ENCODE data around the gene SCN10A. TPM values are rescaled to one million over a fixed set of nuclear protein-coding genes. Genes with fewer than 3 reads are reported as not detected.
A peak's percentile ranks its signal among the peaks of the same experiment; 100 is the strongest.

Gene SCN10A
- total RNA-seq, 1 donor from 2014 or later, result not detected

DNA sequence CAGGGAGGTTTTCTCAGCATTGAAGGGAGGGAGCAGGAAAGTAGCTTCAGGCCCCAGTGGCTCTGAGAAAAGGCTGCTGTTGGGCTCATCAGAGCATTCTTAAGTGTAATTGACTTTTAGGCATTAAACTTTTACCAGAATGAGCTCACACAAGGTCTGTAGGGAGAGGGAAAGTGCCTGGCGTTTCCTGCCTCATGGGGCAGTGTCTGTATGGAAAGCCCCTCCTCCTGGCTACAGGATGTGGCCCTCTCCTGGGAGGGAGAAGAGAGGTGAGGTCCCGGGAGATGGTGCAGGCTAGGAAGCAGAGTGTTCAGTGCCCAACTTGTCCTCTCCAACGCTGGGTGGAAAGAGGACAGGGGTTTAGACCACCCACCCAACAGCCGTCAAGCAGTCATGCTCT, 21.3 kb upstream of the SCN10A start:
- H3K36me3 ChIP-seq, result no peaks in the 10 kb centered on the region
- peaks cover 6% of the 10 kb centered on the region for H3K4me1 ChIP-seq
- no peaks in the 10 kb centered on the region for H3K9me3 ChIP-seq
- H3K4me3 ChIP-seq, result no peak overlapping the region
- no peak overlapping the region for H3K27ac ChIP-seq
- intact Hi-C loops (cut with DNase I), result no loop called here
- no peaks in the 10 kb centered on the region for H3K27me3 ChIP-seq (ENCODE audit: low read depth)
- TF ChIP-seq, protein P1, sequence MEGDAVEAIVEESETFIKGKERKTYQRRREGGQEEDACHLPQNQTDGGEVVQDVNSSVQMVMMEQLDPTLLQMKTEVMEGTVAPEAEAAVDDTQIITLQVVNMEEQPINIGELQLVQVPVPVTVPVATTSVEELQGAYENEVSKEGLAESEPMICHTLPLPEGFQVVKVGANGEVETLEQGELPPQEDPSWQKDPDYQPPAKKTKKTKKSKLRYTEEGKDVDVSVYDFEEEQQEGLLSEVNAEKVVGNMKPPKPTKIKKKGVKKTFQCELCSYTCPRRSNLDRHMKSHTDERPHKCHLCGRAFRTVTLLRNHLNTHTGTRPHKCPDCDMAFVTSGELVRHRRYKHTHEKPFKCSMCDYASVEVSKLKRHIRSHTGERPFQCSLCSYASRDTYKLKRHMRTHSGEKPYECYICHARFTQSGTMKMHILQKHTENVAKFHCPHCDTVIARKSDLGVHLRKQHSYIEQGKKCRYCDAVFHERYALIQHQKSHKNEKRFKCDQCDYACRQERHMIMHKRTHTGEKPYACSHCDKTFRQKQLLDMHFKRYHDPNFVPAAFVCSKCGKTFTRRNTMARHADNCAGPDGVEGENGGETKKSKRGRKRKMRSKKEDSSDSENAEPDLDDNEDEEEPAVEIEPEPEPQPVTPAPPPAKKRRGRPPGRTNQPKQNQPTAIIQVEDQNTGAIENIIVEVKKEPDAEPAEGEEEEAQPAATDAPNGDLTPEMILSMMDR (IDR thresholded peaks at IDR 0.05), result no peak
- ATAC-seq, result no peak
- DNase-seq, result no peak

DNA sequence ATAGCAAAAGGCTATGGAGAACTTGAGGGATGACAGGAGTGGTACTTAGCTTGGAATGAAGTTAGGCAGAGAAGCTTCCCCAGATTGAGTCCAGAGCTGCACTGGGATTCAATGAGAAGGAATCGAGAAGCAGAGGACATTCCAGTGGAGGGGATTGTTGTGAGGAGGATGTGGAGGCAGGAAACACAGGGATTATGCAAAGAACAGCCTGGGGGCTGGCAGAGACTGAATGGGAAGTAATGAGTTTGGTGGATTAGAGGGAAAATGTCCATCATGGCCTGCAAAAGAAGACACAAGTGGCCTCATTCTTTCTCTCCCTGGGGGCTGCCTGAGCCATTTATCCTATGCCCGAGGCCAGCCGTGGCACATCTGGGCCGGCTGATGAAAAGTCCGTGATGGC, 20.5 kb upstream of the SCN10A start:
- Histone ChIP-seq H3K27ac (no peak overlapping the region), H3K36me3 (no peaks in the 10 kb centered on the region), H3K4me1 (peaks cover 6% of the 10 kb centered on the region), H3K27me3 (ENCODE audit: low read depth) (no peaks in the 10 kb centered on the region), H3K4me3 (no peak overlapping the region), H3K9me3 (no peaks in the 10 kb centered on the region)
- ATAC-seq (no peak), DNase-seq (no peak)
- intact Hi-C loops (cut with DNase I), result no loop called here
- TF ChIP-seq, protein P1 (IDR thresholded peaks at IDR 0.05), result no peak

DNA sequence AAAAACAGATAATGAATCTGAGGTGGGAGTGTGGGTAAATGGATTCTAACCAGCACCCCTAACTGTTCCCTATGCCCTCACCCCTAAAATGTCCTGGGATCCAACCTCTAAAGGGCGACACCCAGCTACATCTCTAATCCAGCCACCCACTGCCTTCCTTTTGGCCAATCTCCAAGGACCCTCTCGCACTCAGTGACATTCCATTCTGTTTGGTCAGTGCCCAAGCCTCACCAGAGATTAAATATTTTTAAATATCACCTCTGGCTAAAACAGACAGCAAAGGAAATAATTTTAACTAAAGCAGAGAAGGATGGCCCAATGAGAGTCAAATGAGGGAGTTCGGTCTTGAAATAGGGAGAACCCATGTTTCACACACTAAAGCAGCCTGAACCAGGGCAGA, 19.9 kb upstream of the SCN10A start:
- intact Hi-C loops (cut with DNase I), result no loop called here
- no peaks in the 10 kb centered on the region for H3K9me3 ChIP-seq

DNA sequence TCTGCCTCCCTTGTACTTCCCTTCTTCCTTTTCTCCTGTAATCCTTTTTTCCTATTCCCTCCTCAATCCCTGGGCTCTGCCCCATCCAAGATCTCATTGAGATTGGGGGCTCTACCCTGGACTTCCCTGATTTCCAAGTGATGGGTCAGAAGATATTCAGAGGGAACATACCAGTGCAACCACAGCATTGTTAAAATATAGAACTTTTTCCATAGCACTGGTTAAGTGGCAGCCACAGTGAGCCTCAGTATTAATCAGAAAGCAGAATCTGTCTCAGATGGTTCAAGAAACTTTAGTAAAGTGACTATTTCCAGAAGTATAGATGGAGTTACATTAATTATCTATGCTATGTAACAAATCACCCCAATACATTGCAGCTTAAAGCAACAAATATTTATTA, 18.7 kb upstream of the SCN10A start:
- no peak overlapping the region for H3K27ac ChIP-seq
- no peak for DNase-seq
- H3K4me3 ChIP-seq, result no peak overlapping the region
- no peaks in the 10 kb centered on the region for H3K36me3 ChIP-seq
- no peaks in the 10 kb centered on the region for H3K27me3 ChIP-seq (ENCODE audit: low read depth)
- TF ChIP-seq, protein P1 (IDR thresholded peaks at IDR 0.05), result no peak
- intact Hi-C loops (cut with DNase I), result no loop called here
- no peak for ATAC-seq
- H3K9me3 ChIP-seq, result no peaks in the 10 kb centered on the region
- peaks cover 6% of the 10 kb centered on the region for H3K4me1 ChIP-seq

More for the DNA sequence above, 19.9 kb upstream of the SCN10A start:
- no peak overlapping the region for H3K27ac ChIP-seq
- no peaks in the 10 kb centered on the region for H3K36me3 ChIP-seq
- TF ChIP-seq, protein P1 (IDR thresholded peaks at IDR 0.05), result no peak
- no peak for ATAC-seq
- no peak overlapping the region for H3K4me3 ChIP-seq
- DNase-seq, result no peak
- H3K4me1 ChIP-seq, result peaks cover 6% of the 10 kb centered on the region
- no peaks in the 10 kb centered on the region for H3K27me3 ChIP-seq (ENCODE audit: low read depth)

DNA sequence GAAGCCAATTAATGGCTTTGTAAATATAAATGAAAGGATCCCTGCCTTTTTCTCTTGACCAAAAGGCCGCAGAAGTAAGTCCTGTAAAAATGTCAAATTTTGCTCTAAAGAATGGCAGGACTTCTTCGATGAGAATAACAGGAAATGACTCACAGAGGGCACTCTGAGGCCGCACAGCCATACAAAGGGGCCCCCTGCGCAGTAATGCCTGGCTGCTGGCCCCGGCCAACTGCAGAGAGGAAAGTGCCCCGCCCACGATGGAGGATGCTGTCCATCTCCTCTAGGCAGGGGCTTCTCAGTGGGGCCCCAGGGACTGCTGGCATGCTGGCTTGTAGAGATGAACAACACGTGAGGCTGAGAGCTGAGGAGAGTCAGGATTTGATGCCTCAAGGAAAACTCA, 18.1 kb upstream of the SCN10A start:
- ATAC-seq (peak in 1 of 2 donors; percentile 60), DNase-seq (no peak)
- no peaks in the 10 kb centered on the region for H3K9me3 ChIP-seq
- TF ChIP-seq, protein P1 (IDR thresholded peaks at IDR 0.05), result no peak
- no peaks in the 10 kb centered on the region for H3K36me3 ChIP-seq
- H3K27me3 ChIP-seq (ENCODE audit: low read depth), result no peaks in the 10 kb centered on the region
- no peak overlapping the region for H3K4me3 ChIP-seq
- peaks cover 6% of the 10 kb centered on the region for H3K4me1 ChIP-seq
- no peak overlapping the region for H3K27ac ChIP-seq
- intact Hi-C loops (cut with DNase I), result no loop called here

DNA sequence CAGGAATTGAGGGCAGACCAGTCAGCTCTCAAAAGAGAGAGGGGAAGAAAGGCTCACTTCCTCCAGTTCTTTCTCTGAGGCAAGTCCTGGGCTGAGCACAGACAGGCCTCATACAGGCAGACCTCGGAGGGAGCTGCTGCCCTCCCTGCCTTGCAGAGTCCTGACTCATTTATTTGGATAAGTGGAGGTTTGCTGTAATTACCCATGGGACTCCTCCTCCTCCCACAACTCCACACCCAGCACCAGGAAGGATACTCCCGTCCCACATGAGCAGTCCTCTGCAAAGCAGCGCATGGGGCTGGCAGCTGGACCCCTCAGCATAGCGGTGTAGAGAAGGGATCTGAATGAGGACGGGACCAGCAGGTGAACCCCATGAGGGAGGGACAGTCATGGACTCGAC, 13.4 kb upstream of the SCN10A start:
- DNase-seq (no peak), ATAC-seq (peak; percentile 21 to 37)
- Histone ChIP-seq H3K27me3 (ENCODE audit: low read depth) (no peaks in the 10 kb centered on the region), H3K4me1 (peaks cover 5% of the 10 kb centered on the region), H3K9me3 (no peaks in the 10 kb centered on the region), H3K27ac (no peak overlapping the region), H3K36me3 (no peaks in the 10 kb centered on the region), H3K4me3 (no peak overlapping the region)
- intact Hi-C loops (cut with DNase I), result no loop called here
- TF ChIP-seq, protein P1 (IDR thresholded peaks at IDR 0.05), result no peak
